WTC11 (cell line): ENCODE measurements around the gene GAS2. TPM values are rescaled to one million over a fixed set of nuclear protein-coding genes. Genes with fewer than 3 reads are reported as not detected.

Source experiments
- ATAC-seq: fragments of 200-7000 bp; cut with Tn5 transposase; 2 replicates; pipeline ENCODE4 v1.10.0; 2021; ENCODE audit warnings: mild to moderate bottlenecking, moderate library complexity
- CTCF ChIA-PET: fragments of 300-600 bp; sonication (Branson Sonifier 250); formaldehyde crosslinking; loops from one replicate; lab custom pipeline; 2021; ENCODE audit warnings: antibody characterized with exemption; lab: Charles Lee
- POLR2A ChIA-PET: fragments of 350-600 bp; sonication (Branson Sonifier 250); formaldehyde crosslinking; loops from one replicate; lab custom pipeline; 2021; ENCODE audit warnings: antibody characterized with exemption; lab: Charles Lee
- DNase-seq: peaks from one replicate; pipeline ENCODE4 v3.0.0; 2021; ENCODE audit warnings: low spot score
- H3K27ac Mint-ChIP-seq: 2 replicates; pipeline ENCODE4 v1.8.0; 2021; ENCODE audit warnings: mixed read lengths
- H3K27me3 Mint-ChIP-seq: 2 replicates; pipeline ENCODE4 v1.8.0; 2021; ENCODE audit warnings: low read depth, mild to moderate bottlenecking, moderate library complexity, mixed read lengths
- H3K36me3 Mint-ChIP-seq: 2 replicates; pipeline ENCODE4 v1.8.0; 2021; ENCODE audit warnings: mixed read lengths
- H3K4me1 Mint-ChIP-seq: 2 replicates; pipeline ENCODE4 v1.8.0; 2022; ENCODE audit warnings: mixed read lengths
- H3K4me3 Mint-ChIP-seq: 2 replicates; pipeline ENCODE4 v1.8.0; 2021; ENCODE audit warnings: mild to moderate bottlenecking, moderate library complexity, mixed read lengths
- H3K9me3 Mint-ChIP-seq: 2 replicates; pipeline ENCODE4 v1.8.0; 2021; ENCODE audit warnings: mixed read lengths
- NFYB ChIP-seq: sonication (generic); formaldehyde crosslinking; conservative IDR thresholded peaks from 2 replicates; pipeline ENCODE4 v1.8.0; 2022; ENCODE audit warnings: low read depth, missing genetic modification reagents
- NR2C2 ChIP-seq: sonication (generic); formaldehyde crosslinking; IDR thresholded peaks from 2 replicates; pipeline ENCODE4 v1.8.0; 2022; ENCODE audit warnings: mild to moderate bottlenecking, missing genetic modification reagents
- TEAD1 ChIP-seq: sonication (generic); formaldehyde crosslinking; IDR thresholded peaks from 2 replicates; pipeline ENCODE4 v1.8.0; 2022; ENCODE audit warnings: mild to moderate bottlenecking, missing genetic modification reagents
- ZNF263 ChIP-seq: sonication (generic); formaldehyde crosslinking; IDR thresholded peaks from 2 replicates; pipeline ENCODE4 v1.8.1; 2022; ENCODE audit warnings: low read depth, mild to moderate bottlenecking, moderate library complexity, missing genetic modification reagents
- ZNF416 ChIP-seq: fragments of 250-450 bp; sonication (Bioruptor Pico); IDR thresholded peaks from 2 replicates; pipeline ENCODE4 v1.9.0; 2021; ENCODE audit warnings: mild to moderate bottlenecking, inconsistent platforms
- total RNA-seq: library from RNA; stranded (reverse); gene quantifications from 3 replicates; pipeline ENCODE4 v1.2.3, GENCODE V29; 2021
- TF ChIP-seq, protein P1 (sequence below): sonication (generic); formaldehyde crosslinking; conservative IDR thresholded peaks from 2 replicates; pipeline ENCODE4 v1.8.1; 2023; ENCODE audit warnings: mild to moderate bottlenecking, low read depth, missing genetic modification reagents, moderate library complexity
- TF ChIP-seq, protein P2 (sequence below): fragments of 250-450 bp; sonication (Bioruptor Pico); IDR thresholded peaks from 2 replicates; pipeline ENCODE4 v1.9.0; 2021; ENCODE audit warnings: mild to moderate bottlenecking, borderline replicate concordance
- TF ChIP-seq, protein P3 (sequence below): sonication (generic); formaldehyde crosslinking; IDR thresholded peaks from 2 replicates; pipeline ENCODE4 v1.8.0; 2023; ENCODE audit warnings: mild to moderate bottlenecking, missing genetic modification reagents
- TF ChIP-seq, protein P4 (sequence below): sonication (generic); formaldehyde crosslinking; IDR thresholded peaks from 2 replicates; pipeline ENCODE4 v1.8.0; 2023; ENCODE audit warnings: missing genetic modification reagents, mild to moderate bottlenecking, borderline replicate concordance
- TF ChIP-seq, protein P5 (sequence below): fragments of 200-600 bp; IDR thresholded peaks from 2 replicates; pipeline ENCODE4 v1.8.0; 2022; ENCODE audit warnings: antibody characterized with exemption
- TF ChIP-seq, protein P6 (sequence below): sonication (generic); formaldehyde crosslinking; IDR thresholded peaks from 2 replicates; pipeline ENCODE4 v1.8.0; 2023; ENCODE audit warnings: missing genetic modification reagents

GAS2 gene
- total RNA-seq, 1 experiment from 2014 or later, result 1.8 TPM

DNA sequence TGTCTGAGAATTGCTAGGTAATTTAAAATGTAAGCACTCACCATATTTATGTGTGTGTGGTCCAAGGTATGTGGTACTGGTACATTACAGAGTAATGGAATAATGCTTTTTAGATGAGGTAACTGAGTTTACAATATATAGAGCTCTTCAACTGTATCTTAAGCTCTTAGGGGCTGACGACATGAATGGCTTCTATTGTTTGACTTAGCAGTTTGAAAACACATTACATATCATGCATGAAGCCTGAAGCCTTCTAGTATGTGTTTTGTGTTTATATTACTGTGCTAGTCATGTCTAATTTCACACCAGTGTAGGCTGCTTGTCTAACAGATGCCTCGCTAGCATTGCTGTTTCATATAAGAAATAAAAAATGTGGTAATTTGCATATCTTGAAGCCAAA lies 37.2 kb downstream of the GAS2 start:
- ChIA-PET POLR2A (interaction anchor here (0.6 kb wide), 1 partner anchor 465 kb away, joined by 3 read pairs; no protein-coding TSS in a partner anchor), CTCF (no interaction called here)
- TF ChIP-seq NR2C2 (CRISPR knock-in tag) (no peak), NFYB (CRISPR knock-in tag) (no peak), ZNF416 (CRISPR knock-in tag) (no peak), ZNF263 (CRISPR knock-in tag) (no peak), TEAD1 (CRISPR knock-in tag) (no peak)
- TF ChIP-seq, protein P1, sequence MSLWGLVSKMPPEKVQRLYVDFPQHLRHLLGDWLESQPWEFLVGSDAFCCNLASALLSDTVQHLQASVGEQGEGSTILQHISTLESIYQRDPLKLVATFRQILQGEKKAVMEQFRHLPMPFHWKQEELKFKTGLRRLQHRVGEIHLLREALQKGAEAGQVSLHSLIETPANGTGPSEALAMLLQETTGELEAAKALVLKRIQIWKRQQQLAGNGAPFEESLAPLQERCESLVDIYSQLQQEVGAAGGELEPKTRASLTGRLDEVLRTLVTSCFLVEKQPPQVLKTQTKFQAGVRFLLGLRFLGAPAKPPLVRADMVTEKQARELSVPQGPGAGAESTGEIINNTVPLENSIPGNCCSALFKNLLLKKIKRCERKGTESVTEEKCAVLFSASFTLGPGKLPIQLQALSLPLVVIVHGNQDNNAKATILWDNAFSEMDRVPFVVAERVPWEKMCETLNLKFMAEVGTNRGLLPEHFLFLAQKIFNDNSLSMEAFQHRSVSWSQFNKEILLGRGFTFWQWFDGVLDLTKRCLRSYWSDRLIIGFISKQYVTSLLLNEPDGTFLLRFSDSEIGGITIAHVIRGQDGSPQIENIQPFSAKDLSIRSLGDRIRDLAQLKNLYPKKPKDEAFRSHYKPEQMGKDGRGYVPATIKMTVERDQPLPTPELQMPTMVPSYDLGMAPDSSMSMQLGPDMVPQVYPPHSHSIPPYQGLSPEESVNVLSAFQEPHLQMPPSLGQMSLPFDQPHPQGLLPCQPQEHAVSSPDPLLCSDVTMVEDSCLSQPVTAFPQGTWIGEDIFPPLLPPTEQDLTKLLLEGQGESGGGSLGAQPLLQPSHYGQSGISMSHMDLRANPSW (CRISPR knock-in tag), result no peak
- TF ChIP-seq, protein P2, sequence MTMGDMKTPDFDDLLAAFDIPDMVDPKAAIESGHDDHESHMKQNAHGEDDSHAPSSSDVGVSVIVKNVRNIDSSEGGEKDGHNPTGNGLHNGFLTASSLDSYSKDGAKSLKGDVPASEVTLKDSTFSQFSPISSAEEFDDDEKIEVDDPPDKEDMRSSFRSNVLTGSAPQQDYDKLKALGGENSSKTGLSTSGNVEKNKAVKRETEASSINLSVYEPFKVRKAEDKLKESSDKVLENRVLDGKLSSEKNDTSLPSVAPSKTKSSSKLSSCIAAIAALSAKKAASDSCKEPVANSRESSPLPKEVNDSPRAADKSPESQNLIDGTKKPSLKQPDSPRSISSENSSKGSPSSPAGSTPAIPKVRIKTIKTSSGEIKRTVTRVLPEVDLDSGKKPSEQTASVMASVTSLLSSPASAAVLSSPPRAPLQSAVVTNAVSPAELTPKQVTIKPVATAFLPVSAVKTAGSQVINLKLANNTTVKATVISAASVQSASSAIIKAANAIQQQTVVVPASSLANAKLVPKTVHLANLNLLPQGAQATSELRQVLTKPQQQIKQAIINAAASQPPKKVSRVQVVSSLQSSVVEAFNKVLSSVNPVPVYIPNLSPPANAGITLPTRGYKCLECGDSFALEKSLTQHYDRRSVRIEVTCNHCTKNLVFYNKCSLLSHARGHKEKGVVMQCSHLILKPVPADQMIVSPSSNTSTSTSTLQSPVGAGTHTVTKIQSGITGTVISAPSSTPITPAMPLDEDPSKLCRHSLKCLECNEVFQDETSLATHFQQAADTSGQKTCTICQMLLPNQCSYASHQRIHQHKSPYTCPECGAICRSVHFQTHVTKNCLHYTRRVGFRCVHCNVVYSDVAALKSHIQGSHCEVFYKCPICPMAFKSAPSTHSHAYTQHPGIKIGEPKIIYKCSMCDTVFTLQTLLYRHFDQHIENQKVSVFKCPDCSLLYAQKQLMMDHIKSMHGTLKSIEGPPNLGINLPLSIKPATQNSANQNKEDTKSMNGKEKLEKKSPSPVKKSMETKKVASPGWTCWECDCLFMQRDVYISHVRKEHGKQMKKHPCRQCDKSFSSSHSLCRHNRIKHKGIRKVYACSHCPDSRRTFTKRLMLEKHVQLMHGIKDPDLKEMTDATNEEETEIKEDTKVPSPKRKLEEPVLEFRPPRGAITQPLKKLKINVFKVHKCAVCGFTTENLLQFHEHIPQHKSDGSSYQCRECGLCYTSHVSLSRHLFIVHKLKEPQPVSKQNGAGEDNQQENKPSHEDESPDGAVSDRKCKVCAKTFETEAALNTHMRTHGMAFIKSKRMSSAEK (CRISPR knock-in tag), result no peak
- TF ChIP-seq, protein P3, sequence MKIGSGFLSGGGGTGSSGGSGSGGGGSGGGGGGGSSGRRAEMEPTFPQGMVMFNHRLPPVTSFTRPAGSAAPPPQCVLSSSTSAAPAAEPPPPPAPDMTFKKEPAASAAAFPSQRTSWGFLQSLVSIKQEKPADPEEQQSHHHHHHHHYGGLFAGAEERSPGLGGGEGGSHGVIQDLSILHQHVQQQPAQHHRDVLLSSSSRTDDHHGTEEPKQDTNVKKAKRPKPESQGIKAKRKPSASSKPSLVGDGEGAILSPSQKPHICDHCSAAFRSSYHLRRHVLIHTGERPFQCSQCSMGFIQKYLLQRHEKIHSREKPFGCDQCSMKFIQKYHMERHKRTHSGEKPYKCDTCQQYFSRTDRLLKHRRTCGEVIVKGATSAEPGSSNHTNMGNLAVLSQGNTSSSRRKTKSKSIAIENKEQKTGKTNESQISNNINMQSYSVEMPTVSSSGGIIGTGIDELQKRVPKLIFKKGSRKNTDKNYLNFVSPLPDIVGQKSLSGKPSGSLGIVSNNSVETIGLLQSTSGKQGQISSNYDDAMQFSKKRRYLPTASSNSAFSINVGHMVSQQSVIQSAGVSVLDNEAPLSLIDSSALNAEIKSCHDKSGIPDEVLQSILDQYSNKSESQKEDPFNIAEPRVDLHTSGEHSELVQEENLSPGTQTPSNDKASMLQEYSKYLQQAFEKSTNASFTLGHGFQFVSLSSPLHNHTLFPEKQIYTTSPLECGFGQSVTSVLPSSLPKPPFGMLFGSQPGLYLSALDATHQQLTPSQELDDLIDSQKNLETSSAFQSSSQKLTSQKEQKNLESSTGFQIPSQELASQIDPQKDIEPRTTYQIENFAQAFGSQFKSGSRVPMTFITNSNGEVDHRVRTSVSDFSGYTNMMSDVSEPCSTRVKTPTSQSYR (CRISPR knock-in tag), result no peak
- TF ChIP-seq, protein P4, sequence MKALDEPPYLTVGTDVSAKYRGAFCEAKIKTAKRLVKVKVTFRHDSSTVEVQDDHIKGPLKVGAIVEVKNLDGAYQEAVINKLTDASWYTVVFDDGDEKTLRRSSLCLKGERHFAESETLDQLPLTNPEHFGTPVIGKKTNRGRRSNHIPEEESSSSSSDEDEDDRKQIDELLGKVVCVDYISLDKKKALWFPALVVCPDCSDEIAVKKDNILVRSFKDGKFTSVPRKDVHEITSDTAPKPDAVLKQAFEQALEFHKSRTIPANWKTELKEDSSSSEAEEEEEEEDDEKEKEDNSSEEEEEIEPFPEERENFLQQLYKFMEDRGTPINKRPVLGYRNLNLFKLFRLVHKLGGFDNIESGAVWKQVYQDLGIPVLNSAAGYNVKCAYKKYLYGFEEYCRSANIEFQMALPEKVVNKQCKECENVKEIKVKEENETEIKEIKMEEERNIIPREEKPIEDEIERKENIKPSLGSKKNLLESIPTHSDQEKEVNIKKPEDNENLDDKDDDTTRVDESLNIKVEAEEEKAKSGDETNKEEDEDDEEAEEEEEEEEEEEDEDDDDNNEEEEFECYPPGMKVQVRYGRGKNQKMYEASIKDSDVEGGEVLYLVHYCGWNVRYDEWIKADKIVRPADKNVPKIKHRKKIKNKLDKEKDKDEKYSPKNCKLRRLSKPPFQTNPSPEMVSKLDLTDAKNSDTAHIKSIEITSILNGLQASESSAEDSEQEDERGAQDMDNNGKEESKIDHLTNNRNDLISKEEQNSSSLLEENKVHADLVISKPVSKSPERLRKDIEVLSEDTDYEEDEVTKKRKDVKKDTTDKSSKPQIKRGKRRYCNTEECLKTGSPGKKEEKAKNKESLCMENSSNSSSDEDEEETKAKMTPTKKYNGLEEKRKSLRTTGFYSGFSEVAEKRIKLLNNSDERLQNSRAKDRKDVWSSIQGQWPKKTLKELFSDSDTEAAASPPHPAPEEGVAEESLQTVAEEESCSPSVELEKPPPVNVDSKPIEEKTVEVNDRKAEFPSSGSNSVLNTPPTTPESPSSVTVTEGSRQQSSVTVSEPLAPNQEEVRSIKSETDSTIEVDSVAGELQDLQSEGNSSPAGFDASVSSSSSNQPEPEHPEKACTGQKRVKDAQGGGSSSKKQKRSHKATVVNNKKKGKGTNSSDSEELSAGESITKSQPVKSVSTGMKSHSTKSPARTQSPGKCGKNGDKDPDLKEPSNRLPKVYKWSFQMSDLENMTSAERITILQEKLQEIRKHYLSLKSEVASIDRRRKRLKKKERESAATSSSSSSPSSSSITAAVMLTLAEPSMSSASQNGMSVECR (CRISPR knock-in tag), result no peak
- TF ChIP-seq, protein P5, sequence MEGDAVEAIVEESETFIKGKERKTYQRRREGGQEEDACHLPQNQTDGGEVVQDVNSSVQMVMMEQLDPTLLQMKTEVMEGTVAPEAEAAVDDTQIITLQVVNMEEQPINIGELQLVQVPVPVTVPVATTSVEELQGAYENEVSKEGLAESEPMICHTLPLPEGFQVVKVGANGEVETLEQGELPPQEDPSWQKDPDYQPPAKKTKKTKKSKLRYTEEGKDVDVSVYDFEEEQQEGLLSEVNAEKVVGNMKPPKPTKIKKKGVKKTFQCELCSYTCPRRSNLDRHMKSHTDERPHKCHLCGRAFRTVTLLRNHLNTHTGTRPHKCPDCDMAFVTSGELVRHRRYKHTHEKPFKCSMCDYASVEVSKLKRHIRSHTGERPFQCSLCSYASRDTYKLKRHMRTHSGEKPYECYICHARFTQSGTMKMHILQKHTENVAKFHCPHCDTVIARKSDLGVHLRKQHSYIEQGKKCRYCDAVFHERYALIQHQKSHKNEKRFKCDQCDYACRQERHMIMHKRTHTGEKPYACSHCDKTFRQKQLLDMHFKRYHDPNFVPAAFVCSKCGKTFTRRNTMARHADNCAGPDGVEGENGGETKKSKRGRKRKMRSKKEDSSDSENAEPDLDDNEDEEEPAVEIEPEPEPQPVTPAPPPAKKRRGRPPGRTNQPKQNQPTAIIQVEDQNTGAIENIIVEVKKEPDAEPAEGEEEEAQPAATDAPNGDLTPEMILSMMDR, result no peak
- TF ChIP-seq, protein P6, sequence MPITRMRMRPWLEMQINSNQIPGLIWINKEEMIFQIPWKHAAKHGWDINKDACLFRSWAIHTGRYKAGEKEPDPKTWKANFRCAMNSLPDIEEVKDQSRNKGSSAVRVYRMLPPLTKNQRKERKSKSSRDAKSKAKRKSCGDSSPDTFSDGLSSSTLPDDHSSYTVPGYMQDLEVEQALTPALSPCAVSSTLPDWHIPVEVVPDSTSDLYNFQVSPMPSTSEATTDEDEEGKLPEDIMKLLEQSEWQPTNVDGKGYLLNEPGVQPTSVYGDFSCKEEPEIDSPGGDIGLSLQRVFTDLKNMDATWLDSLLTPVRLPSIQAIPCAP (CRISPR knock-in tag), result no peak
- Mint-ChIP-seq H3K27me3 (no peaks in the 10 kb centered on the region; the same call in 1 of the 2 replicates), H3K9me3 (0 out of 2 replicates have a peak, but pooled peaks cover 7% of the 10 kb centered on the region), H3K4me1 (peaks cover 9% of the 10 kb centered on the region), H3K27ac (no peak overlapping the region), H3K4me3 (no peak overlapping the region), H3K36me3 (no peaks in the 10 kb centered on the region)
- ATAC-seq (no peak), DNase-seq (no peak)
